Gastroesophageal sphincter (tissue), 4 donors: Measurements from ENCODE around the gene DIPK1A. TPM values are rescaled to one million over a fixed set of nuclear protein-coding genes. Genes with fewer than 3 reads are reported as not detected.

ENCODE experiments used
- ATAC-seq: fragments of 150-250 bp; one replicate; pipeline ENCODE4 v1.9.1; 2016; ENCODE audit warnings: mild to moderate bottlenecking, moderate library complexity
- H3K27ac ChIP-seq, 4 donors: fragments of 200-600 bp; sonication (generic) in 3 of 4; 1 replicate in 3 of 4; 2 replicates in 1 of 4; pipeline ENCODE4 v1.5.1; 2016 to 2019
- H3K27me3 ChIP-seq: fragments of 200-600 bp; sonication (generic); one replicate; pipeline ENCODE4 v1.5.1; 2019
- H3K36me3 ChIP-seq, 2 donors: fragments of 200-600 bp; sonication (generic); one replicate each; pipeline ENCODE4 v1.5.1; 2019; ENCODE audit warnings: control low read depth in 1 of 2
- H3K4me1 ChIP-seq, 3 donors: fragments of 200-600 bp; sonication (generic); 1 replicate in 2 of 3; 2 replicates in 1 of 3; pipeline ENCODE4 v1.5.1; 2016 to 2019; ENCODE audit warnings: control low read depth in 2 of 3
- H3K4me3 ChIP-seq, 2 donors: fragments of 200-600 bp; sonication (generic); one replicate each; pipeline ENCODE4 v1.5.1; 2019; ENCODE audit warnings: mild to moderate bottlenecking in 1 of 2, moderate library complexity in 1 of 2
- H3K9me3 ChIP-seq, 3 donors: fragments of 200-600 bp; sonication (generic); one replicate each; pipeline ENCODE4 v1.5.1; 2017 to 2019; ENCODE audit warnings: control low read depth in 2 of 3
- EP300 ChIP-seq: sonication (generic); formaldehyde crosslinking; IDR thresholded peaks from one replicate; pipeline ENCODE4 v1.6.1; 2017; ENCODE audit warnings: antibody characterized with exemption, mild to moderate bottlenecking
- POLR2A ChIP-seq, 2 donors: fragments of 450-650 bp; IDR thresholded peaks; one replicate each; pipeline ENCODE4 v1.6.1; 2017; ENCODE audit warnings: antibody characterized with exemption in 2 of 2, mild to moderate bottlenecking in 2 of 2, moderate library complexity in 1 of 2
- POLR2AphosphoS5 ChIP-seq: sonication (generic); formaldehyde crosslinking; IDR thresholded peaks from one replicate; pipeline ENCODE4 v1.6.1; 2017; ENCODE audit warnings: antibody characterized with exemption
- WGBS, 2 donors: methylation state at CpG; one replicate each; pipeline ENCODE4 v1.1.5; 2018; ENCODE audit warnings: low coverage in 1 of 2; 5-methylcytosine and 5-hydroxymethylcytosine counted together
- total RNA-seq, 4 donors: library from RNA; depleted of rRNA; stranded (reverse); fragments of >200 nt; gene quantifications; one replicate each; pipeline ENCODE4 v1.1.0, GENCODE V29; 2016
- TF ChIP-seq, protein P1 (sequence below), 4 experiments: fragments of 200-600 bp in 2 of 4; fragments of 450-650 bp in 2 of 4; sonication (generic) in 1 of 4; IDR thresholded peaks; one replicate each; pipeline ENCODE4 v1.5.1; 2017 to 2019; ENCODE audit warnings: antibody characterized with exemption in 4 of 4, mild to moderate bottlenecking in 2 of 4, moderate library complexity in 2 of 4

DIPK1A gene
- total RNA-seq, 4 donors from 2014 or later, result 10.2 to 39.2 (median 32.9) TPM

DNA sequence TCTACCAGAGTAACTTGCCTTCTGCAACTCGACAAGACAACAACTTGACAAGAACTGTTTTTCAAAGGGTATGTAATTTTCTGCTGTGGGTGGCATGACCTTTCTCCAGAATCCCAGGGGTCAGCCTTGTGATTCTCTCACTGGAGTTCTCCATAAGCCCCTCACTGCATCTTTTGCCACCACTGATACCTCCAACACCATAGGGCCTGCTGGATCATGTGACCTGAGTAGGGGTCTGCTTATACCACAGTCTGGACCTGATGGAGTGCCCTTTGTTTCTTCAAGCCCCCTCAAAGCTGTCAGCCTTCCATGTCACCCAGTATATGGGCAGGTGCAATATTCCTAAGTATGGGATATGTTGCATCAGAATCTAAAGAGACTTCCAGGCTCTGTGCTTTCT is 31.6 kb upstream of the DIPK1A start:
- WGBS, 2 donors, result 71% methylated on average over 1 of the region's 1 CpG; no CpG with 5 or more reads in 1 of the 2 donors
- TF ChIP-seq POLR2AphosphoS5 (no peak), EP300 (no peak), POLR2A (IDR thresholded peaks at IDR 0.05) (no peak)
- H3K9me3 ChIP-seq, result no peaks in the 10 kb centered on the region

DNA sequence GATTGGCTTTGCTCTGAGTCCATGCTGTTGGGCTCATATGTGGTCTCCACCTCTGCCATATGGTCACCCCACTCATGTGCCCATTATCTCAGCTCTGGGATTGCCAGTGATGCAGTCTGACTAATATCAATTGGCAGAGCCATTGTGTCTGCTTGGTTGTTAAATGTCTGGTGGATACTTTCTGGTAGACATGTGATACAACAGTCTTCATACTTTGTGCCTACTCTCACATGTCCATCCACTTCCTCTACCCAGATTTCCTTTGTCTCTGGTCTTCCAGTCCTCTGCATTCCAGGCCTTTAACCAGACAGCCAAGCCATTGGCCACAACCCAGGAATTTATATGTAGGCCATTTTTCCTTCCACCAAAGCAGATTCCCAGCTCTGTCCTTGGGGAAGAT is 30.8 kb upstream of the DIPK1A start:
- no peak for ATAC-seq
- Histone ChIP-seq H3K27ac (no peak overlapping the region), H3K4me3 (no peak overlapping the region), H3K27me3 (no peaks in the 10 kb centered on the region), H3K36me3 (no peaks in the 10 kb centered on the region), H3K9me3 (no peaks in the 10 kb centered on the region), H3K4me1 (peaks cover 0 to 5% (median 0%) of the 10 kb centered on the region in 3 donors)
- TF ChIP-seq POLR2A (IDR thresholded peaks at IDR 0.05) (no peak), EP300 (no peak), POLR2AphosphoS5 (no peak)
- TF ChIP-seq, protein P1, sequence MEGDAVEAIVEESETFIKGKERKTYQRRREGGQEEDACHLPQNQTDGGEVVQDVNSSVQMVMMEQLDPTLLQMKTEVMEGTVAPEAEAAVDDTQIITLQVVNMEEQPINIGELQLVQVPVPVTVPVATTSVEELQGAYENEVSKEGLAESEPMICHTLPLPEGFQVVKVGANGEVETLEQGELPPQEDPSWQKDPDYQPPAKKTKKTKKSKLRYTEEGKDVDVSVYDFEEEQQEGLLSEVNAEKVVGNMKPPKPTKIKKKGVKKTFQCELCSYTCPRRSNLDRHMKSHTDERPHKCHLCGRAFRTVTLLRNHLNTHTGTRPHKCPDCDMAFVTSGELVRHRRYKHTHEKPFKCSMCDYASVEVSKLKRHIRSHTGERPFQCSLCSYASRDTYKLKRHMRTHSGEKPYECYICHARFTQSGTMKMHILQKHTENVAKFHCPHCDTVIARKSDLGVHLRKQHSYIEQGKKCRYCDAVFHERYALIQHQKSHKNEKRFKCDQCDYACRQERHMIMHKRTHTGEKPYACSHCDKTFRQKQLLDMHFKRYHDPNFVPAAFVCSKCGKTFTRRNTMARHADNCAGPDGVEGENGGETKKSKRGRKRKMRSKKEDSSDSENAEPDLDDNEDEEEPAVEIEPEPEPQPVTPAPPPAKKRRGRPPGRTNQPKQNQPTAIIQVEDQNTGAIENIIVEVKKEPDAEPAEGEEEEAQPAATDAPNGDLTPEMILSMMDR (IDR thresholded peaks at IDR 0.05), result no peak

More for the DNA sequence above, 31.6 kb upstream of the DIPK1A start:
- H3K36me3 ChIP-seq, result no peaks in the 10 kb centered on the region
- H3K4me1 ChIP-seq, result peaks cover 0 to 5% (median 0%) of the 10 kb centered on the region in 3 donors
- ATAC-seq, result no peak
- H3K27me3 ChIP-seq, result no peaks in the 10 kb centered on the region
- H3K27ac ChIP-seq, result no peak overlapping the region
- no peak overlapping the region for H3K4me3 ChIP-seq

DNA sequence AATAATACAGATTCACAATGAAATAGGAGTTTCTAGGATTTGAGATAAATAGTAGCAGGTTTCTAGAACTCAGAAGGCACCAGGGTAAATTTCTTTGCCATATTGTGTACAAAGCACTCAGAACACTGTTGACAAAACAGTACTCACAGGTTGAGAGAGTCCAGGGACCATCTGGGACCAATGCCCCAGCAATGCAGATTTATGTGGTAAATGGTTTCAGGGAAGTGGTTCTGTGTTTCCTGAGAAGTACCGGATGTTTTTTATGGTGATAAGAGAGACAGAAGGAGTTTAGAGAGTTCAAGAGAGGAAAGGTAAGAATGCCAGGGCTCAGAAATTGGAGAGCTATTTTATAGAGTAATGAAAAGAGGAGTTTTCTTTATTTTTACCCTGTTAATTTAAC is 29.6 kb upstream of the DIPK1A start:
- H3K9me3 ChIP-seq, result no peaks in the 10 kb centered on the region
- H3K27me3 ChIP-seq, result no peaks in the 10 kb centered on the region
- WGBS, 2 donors, result 45 to 67% methylated on average over 1 of the region's 1 CpG
- no peaks in the 10 kb centered on the region for H3K36me3 ChIP-seq
- TF ChIP-seq, protein P1 (IDR thresholded peaks at IDR 0.05), result no peak
- no peak for TF ChIP-seq POLR2A (IDR thresholded peaks at IDR 0.05)
- no peak for TF ChIP-seq POLR2AphosphoS5
- TF ChIP-seq EP300, result no peak
- H3K4me1 ChIP-seq, result peaks cover 0 to 5% (median 0%) of the 10 kb centered on the region in 3 donors
- H3K27ac ChIP-seq, result no peak overlapping the region
- ATAC-seq, result no peak
- H3K4me3 ChIP-seq, result no peak overlapping the region

DNA sequence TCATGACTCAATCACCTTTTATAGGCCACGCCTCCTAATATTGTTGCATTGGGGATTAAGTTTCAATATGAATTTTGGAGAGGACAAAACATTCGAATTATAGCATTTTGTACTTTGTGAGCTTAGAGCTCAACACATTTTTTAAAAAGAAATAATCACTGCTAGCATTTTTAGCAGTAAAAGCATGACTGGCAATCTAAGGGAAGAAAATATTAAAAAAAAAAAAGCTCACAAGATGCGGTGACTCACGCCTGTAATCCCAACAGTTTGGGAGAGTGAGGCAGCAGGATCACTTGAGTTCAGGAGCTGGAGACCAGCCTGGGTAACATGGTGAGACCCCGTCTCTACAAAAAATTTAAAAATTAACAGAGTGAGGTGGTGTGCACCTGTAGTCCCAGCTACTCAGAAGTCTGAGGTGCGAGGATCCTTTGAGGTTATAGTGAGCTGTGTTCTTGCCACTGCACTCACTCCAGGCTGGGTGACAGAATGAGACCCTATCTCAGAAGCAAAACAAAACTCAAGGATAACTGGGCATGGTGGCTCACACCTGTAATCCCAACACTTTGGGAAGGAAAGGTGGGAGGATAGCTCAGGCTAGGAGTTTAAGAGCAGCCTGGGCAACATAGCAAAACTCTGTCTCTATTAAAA is 28.8 kb upstream of the DIPK1A start:
- WGBS, 2 donors, result 77 to 87% methylated on average over 4 to 6 of the region's 6 CpGs
- ATAC-seq, result no peak
- Histone ChIP-seq H3K36me3 (no peaks in the 10 kb centered on the region), H3K9me3 (no peaks in the 10 kb centered on the region), H3K27me3 (no peaks in the 10 kb centered on the region), H3K4me3 (no peak overlapping the region), H3K4me1 (peaks cover 0 to 5% (median 0%) of the 10 kb centered on the region in 3 donors), H3K27ac (no peak overlapping the region)
- TF ChIP-seq, protein P1 (IDR thresholded peaks at IDR 0.05), result no peak
- TF ChIP-seq POLR2A (IDR thresholded peaks at IDR 0.05), result no peak
- TF ChIP-seq POLR2AphosphoS5, result no peak

DNA sequence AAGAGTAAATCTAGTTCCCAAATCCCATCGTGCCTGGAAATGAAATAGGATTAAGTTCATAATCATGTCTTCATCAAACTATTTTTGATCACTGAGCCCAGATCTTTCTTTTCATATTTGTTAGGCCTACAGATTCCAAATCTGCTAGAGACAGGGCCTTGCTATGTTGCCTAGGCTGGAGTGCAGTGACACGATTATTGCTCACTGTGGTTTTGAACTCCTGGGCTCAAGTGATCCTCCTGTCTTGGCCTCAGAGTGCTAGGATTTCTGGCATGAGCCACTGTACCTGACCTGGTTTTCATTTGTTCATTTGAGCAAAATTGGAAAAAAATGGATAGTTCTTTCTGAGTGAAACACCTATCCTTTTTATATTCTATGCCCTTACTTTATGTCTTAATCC is 28.0 kb upstream of the DIPK1A start:
- Histone ChIP-seq H3K4me3 (no peak overlapping the region), H3K9me3 (no peaks in the 10 kb centered on the region), H3K4me1 (peaks cover 0 to 5% (median 0%) of the 10 kb centered on the region in 3 donors), H3K27me3 (no peaks in the 10 kb centered on the region), H3K27ac (no peak overlapping the region), H3K36me3 (no peaks in the 10 kb centered on the region)
- ATAC-seq, result no peak
- TF ChIP-seq, protein P1 (IDR thresholded peaks at IDR 0.05), result no peak
- no peak for TF ChIP-seq EP300
- TF ChIP-seq POLR2A (IDR thresholded peaks at IDR 0.05), result no peak
- TF ChIP-seq POLR2AphosphoS5, result no peak
- 66% methylated on average over 2 of the region's 2 CpGs; no CpG with 5 or more reads in 1 of the 2 donors for WGBS, 2 donors
